Naive thymus-derived CD8-positive, alpha-beta T cell (primary cell): Measurements from ENCODE around the gene LRRC1. TPM values are rescaled to one million over a fixed set of nuclear protein-coding genes. Genes with fewer than 3 reads are reported as not detected.
A peak's percentile ranks its signal among the peaks of the same experiment; 100 is the strongest.

Experiments used
- ATAC-seq, 2 donors: fragments of 150-1000 bp; cut with Tn5 transposase in 1 of 2; sonication (Bioruptor Pico), chemical (Tn5 transposase) in 1 of 2; 1 replicate in 1 of 2; 2 replicates in 1 of 2; pipeline ENCODE4 v1.10.0; 2021; ENCODE audit warnings: mild to moderate bottlenecking in 2 of 2, moderate library complexity in 2 of 2
- POLR2A ChIA-PET: fragments of 350-600 bp; sonication (Branson Sonifier 250); formaldehyde crosslinking; loops from one replicate; lab custom pipeline; 2021; ENCODE audit warnings: antibody characterized with exemption; lab: Charles Lee
- DNase-seq, 10 donors: peaks; one replicate each; pipeline versions ENCODE4 v3.0.0 to v3.0.0-alpha.2; 2020 to 2022
- H3K27ac Mint-ChIP-seq, 10 donors: one replicate each; pipeline ENCODE4 v1.8.0; 2020 to 2022; ENCODE audit warnings: mild to moderate bottlenecking in 10 of 10, mixed read lengths in 10 of 10, moderate library complexity in 4 of 10, inconsistent platforms in 1 of 10
- H3K27me3 Mint-ChIP-seq, 5 donors: one replicate each; pipeline ENCODE4 v1.8.0; 2021 to 2022; ENCODE audit warnings: mixed read lengths in 5 of 5
- H3K36me3 Mint-ChIP-seq, 3 donors: one replicate each; pipeline ENCODE4 v1.8.0; 2020 to 2022; ENCODE audit warnings: mixed read lengths in 3 of 3, mild to moderate bottlenecking in 2 of 3, inconsistent platforms in 1 of 3
- H3K4me1 Mint-ChIP-seq, 4 donors: one replicate each; pipeline ENCODE4 v1.8.0; 2021 to 2022; ENCODE audit warnings: mixed read lengths in 4 of 4
- H3K4me3 Mint-ChIP-seq, 10 donors: one replicate each; pipeline ENCODE4 v1.8.0; 2020 to 2022; ENCODE audit warnings: mild to moderate bottlenecking in 10 of 10, mixed read lengths in 10 of 10, moderate library complexity in 6 of 10, inconsistent platforms in 1 of 10
- H3K9me3 Mint-ChIP-seq, 9 donors: one replicate each; pipeline ENCODE4 v1.8.0; 2020 to 2022; ENCODE audit warnings: mixed read lengths in 9 of 9, mild to moderate bottlenecking in 3 of 9, inconsistent platforms in 1 of 9, moderate library complexity in 1 of 9
- polyA plus RNA-seq, 3 donors: library from polyadenylated mRNA; unstranded; fragments of 300-500 nt; fragmentation: Illumina TruSeq; gene quantifications; one replicate each; pipeline ENCODE4 v1.2.3, GENCODE V29; 2021
- total RNA-seq, 8 experiments: library from RNA in 2 of 8; stranded (reverse) in 2 of 8; gene quantifications; one replicate each; pipeline ENCODE4 v1.2.3 and lab custom pipeline; 2021 to 2026

LRRC1 gene
- total and polyA plus RNA-seq, 5 experiments from 2014 or later, result 0.73 to 3.8 (median 1.7) TPM

DNA sequence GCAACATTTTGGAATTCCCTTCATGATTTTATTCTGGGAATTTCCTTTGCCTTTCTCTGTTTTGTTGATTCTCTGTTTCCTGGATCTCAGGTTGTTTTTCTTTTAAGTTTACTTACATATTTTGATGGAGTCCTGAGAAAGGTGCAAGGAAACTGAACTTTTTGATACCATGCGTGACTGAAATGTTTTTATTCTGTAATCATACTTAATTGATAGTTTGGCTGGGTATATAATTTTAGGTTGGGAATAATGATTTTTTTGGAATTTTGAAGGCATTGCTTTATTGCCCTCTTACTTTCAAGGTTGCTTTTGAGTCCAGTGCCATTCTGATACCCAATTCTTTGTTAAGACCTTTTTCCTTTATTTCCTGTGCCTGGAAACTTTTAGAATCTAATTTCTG is 45.2 kb downstream of the LRRC1 start:
- DNase-seq (no peak), ATAC-seq (no peak)
- Mint-ChIP-seq H3K27me3 (no peaks in the 10 kb centered on the region), H3K36me3 (peaks cover 8 to 28% (median 8%) of the 10 kb centered on the region in 3 donors), H3K27ac (no peak overlapping the region), H3K9me3 (peaks cover 0 to 11% (median 5%) of the 10 kb centered on the region in 9 donors), H3K4me3 (no peak overlapping the region), H3K4me1 (peaks cover 0 to 6% (median 2%) of the 10 kb centered on the region in 4 donors)
- POLR2A ChIA-PET, result no interaction called here

DNA sequence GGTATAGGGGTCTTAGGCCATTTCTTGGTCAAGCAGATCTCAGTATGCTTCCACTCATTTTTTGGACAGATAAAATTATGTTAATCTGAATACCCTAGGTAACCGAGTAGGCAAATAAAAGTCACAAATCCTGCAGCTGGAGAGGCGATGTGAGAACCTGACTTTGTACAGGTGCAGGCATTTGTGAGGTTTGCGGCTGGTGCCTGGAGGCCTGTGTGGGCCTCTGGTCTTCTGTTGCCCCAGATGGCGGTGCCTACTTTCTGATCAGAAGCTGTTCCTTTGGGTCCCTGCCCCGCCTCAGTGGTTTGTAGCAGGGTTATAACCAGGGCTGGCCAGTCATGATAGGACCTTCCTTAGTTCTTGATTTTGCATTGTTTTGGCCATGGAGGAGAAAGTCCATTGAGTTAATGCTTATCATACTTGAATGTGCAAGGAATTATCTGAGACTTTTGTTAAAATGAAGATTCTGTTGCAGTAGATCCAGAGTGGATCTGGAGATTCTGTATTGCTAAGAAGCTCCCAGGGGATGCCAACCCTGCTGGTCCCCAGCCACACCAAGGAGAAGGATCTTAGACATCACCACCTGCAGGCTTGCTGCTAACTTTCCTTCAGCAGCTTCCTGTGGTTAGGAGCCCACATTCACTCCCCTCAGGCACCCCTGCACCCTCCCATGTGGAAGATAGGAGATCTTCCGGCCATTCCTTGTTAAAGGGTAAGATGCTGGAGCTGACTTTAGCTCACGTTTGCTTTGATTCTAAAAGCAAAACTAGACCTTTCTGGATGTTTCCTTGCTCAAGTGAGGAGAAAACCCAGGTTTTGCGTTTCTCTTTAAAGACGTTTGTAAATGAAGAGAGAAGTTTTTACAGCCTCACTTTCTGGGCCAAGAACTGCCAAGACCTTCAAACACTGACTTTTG is 50.7 kb downstream of the LRRC1 start:
- POLR2A ChIA-PET, result interaction anchor here (0.9 kb wide), 1 partner anchor 186 kb away, joined by 3 read pairs; no protein-coding TSS in a partner anchor
- Mint-ChIP-seq H3K4me1 (peaks cover 0 to 2% (median 0%) of the 10 kb centered on the region in 4 donors), H3K4me3 (no peak overlapping the region), H3K36me3 (peaks cover 6 to 26% (median 9%) of the 10 kb centered on the region in 3 donors), H3K27me3 (no peaks in the 10 kb centered on the region), H3K27ac (peak overlapping the region in 1 of 10 donors; percentile 31), H3K9me3 (peaks cover 0 to 4% (median 2%) of the 10 kb centered on the region in 9 donors)
- ATAC-seq (no peak), DNase-seq (peak in 1 of 10 donors; percentile 32)

DNA sequence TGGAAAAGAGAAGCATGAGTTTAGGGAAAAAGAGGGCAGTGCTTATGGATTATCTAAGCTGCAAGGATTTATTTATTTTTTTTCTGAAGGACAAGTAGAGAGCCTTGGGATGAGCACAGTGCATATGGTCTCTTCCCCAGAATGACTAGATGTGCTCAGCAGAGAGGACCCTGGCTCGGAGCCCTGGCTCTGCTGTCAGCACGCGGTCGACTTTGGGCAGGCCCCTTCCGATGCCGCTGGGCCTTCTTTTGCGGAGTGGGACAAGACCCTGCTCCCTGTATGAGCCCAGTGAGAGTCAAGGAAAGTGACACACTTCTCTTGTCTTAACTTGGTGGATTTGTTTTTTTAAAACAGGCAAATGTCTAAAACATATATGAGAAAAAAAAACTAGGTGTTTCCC is 51.4 kb downstream of the LRRC1 start:
- DNase-seq (peak in 1 of 10 donors; percentile 24), ATAC-seq (no peak)
- Mint-ChIP-seq H3K4me1 (peaks cover 0 to 2% (median 0%) of the 10 kb centered on the region in 4 donors), H3K27ac (peak overlapping the region in 2 of 10 donors; percentile 21 to 31), H3K4me3 (no peak overlapping the region), H3K27me3 (no peaks in the 10 kb centered on the region), H3K9me3 (no peaks in the 10 kb centered on the region), H3K36me3 (peaks cover 5 to 22% (median 8%) of the 10 kb centered on the region in 3 donors)
- POLR2A ChIA-PET, result interaction anchor here (0.9 kb wide), 1 partner anchor 186 kb away, joined by 3 read pairs; no protein-coding TSS in a partner anchor

DNA sequence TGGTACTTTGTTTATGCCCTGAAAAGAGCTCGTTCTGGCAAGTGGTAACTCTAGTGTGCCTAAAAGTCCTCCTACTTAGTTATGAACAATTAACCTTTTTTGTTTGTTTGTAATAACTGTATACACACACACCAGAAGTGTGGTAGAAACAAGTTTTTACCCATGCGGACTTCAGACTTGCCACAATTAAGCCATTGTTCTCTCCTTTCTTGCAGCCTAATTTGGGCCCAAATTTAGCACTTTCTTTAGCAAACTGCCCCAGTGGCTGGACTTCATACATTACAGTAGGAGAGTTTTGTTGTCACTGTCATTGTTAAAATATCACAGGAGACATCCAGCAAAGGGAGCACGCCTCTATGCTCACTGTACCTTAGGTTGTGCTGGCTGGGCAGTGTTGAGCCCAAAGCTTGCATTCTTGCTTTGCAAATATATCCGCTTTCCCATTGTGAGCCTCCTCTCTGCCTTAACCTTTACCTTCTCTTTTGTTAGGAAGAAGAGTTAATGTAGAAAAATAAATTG is 53.0 kb downstream of the LRRC1 start:
- no peak overlapping the region for H3K27ac Mint-ChIP-seq
- no peaks in the 10 kb centered on the region for H3K27me3 Mint-ChIP-seq
- no peak overlapping the region for H3K4me3 Mint-ChIP-seq
- peaks cover 2 to 13% (median 10%) of the 10 kb centered on the region in 3 donors for H3K36me3 Mint-ChIP-seq
- POLR2A ChIA-PET, result no interaction called here
- DNase-seq (no peak), ATAC-seq (no peak)
- peaks cover 0 to 2% (median 0%) of the 10 kb centered on the region in 4 donors for H3K4me1 Mint-ChIP-seq
- no peaks in the 10 kb centered on the region for H3K9me3 Mint-ChIP-seq

DNA sequence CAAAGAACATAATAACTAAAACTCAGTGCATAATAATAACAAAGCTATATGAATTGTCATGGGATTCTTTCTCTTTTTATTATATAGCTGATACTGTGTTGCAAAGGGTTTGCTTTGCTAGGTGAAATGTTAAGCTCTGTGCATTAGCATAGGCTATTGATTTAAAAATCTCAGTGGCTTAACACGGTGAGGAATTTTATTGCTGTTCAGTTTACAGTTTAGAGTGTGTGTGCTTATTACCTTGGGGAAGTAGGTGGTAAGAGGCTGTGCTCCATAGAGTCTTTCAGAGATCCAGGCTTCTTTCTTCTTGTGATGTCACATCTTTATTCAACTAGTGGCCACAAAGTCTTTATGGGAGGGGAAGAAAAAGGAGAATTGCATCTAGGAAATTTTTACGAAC is 55.7 kb downstream of the LRRC1 start:
- no peak overlapping the region for H3K27ac Mint-ChIP-seq
- H3K4me1 Mint-ChIP-seq, result peaks cover 0 to 6% (median 4%) of the 10 kb centered on the region in 4 donors
- no peak for ATAC-seq
- H3K36me3 Mint-ChIP-seq, result peaks cover 1 to 10% (median 2%) of the 10 kb centered on the region in 3 donors
- H3K4me3 Mint-ChIP-seq, result no peak overlapping the region
- no peaks in the 10 kb centered on the region for H3K9me3 Mint-ChIP-seq
- no peak for DNase-seq
- POLR2A ChIA-PET, result no interaction called here
- no peaks in the 10 kb centered on the region for H3K27me3 Mint-ChIP-seq

DNA sequence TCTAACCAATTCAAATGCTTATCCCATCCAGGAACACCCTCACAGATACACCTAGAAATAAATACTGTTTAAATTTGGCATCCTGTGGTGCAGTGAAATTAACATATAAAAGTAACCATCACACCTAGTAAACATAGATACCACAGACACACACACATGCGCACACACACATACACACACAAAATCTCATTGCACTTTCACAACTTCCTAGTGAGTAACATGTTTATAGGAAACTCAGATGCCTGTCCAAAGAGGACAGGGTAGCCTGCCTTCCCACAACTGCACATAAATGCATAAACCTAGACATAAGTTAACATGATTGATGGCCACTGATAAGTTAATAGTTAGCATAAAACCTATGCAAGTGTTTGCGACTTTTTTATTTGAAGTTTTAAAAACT is 56.8 kb downstream of the LRRC1 start:
- Mint-ChIP-seq H3K27ac (no peak overlapping the region), H3K27me3 (no peaks in the 10 kb centered on the region), H3K9me3 (no peaks in the 10 kb centered on the region), H3K4me3 (no peak overlapping the region), H3K36me3 (peaks cover 1 to 10% (median 2%) of the 10 kb centered on the region in 3 donors), H3K4me1 (peaks cover 0 to 6% (median 4%) of the 10 kb centered on the region in 4 donors)
- POLR2A ChIA-PET, result no interaction called here
- no peak for ATAC-seq
- DNase-seq, result no peak

DNA sequence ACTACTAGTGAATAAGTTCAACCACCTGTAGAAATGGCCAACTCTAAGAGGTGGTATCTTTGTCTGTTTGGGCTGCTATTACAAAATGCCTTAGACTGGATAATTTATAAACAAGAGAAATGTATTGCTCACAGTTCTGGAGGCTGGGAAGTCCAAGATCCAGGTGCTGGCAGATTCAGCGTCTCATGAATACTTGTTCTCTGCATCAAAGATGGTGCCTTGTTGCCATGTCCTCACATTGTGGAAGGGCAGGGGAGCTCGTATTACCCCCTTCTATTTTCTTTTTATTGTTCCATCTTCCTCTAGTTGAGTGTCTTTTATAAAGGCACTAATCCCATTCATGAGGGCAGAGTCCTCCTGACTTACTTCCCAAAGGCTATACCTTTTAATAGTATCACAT is 58.0 kb downstream of the LRRC1 start:
- Mint-ChIP-seq H3K36me3 (peaks cover 1 to 10% (median 2%) of the 10 kb centered on the region in 3 donors), H3K9me3 (no peaks in the 10 kb centered on the region), H3K4me1 (peaks cover 0 to 8% (median 6%) of the 10 kb centered on the region in 4 donors), H3K27me3 (no peaks in the 10 kb centered on the region), H3K27ac (no peak overlapping the region), H3K4me3 (no peak overlapping the region)
- DNase-seq, result no peak
- ATAC-seq, result no peak
- POLR2A ChIA-PET, result no interaction called here

DNA sequence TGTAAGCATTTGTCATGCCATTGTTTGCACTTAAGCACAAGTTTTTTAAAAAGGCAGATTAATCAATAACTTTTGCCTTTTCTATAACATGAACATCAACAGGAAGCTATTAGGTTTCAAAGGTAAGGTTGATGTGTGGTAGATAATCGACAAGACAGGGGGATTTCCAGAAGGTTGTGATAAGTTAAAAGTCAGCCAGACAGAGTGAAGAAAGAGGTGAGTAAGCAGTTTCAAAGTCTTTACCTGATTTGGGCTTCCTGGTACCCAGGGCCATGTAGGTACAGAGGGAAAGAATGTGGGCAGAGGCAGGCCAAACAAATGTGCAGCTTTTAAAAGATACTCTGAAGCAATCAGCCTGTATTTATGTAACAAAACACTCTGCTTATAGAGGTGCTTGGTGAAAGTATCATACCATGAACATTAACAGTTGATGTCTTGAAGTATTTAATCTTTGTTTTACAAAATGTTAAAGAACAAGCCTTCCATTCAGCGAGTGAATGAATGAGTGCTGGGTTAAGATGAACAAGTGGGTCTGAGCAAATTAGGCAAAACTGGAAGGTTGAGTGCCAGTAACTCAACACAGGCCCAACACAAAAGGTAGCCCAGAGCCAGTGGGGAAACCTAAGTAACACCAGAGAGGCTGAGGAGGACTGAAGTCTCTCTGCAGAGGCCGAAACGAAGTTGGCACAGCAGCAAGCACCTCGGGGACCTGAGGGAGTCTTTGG is 60.2 kb downstream of the LRRC1 start:
- Mint-ChIP-seq H3K27me3 (no peaks in the 10 kb centered on the region), H3K9me3 (no peaks in the 10 kb centered on the region), H3K36me3 (peaks cover 0 to 5% (median 2%) of the 10 kb centered on the region in 3 donors), H3K27ac (no peak overlapping the region), H3K4me1 (peaks cover 0 to 11% (median 6%) of the 10 kb centered on the region in 4 donors), H3K4me3 (no peak overlapping the region)
- no peak for ATAC-seq
- POLR2A ChIA-PET, result no interaction called here
- no peak for DNase-seq

DNA sequence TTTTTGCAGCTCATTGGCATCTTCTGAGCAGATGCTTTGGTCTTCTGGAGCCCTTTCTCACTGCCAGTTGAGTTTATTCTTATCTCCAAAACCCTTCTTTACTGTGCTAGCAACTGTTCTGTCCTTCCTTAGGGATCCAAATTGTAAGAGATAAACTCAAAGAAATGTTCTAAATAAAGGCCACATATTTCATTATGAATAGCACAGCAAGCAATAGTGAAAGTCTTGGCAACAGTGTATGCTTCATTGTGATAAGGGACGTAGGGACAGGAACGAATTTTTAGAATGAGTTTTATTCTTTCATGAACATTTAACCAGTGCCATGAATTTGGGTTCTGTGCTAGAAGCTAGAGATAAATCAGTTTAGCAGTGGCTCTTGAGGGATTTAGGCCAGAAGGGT is 61.1 kb downstream of the LRRC1 start:
- Mint-ChIP-seq H3K27me3 (no peaks in the 10 kb centered on the region), H3K27ac (peak overlapping the region in 1 of 10 donors; percentile 19), H3K4me3 (no peak overlapping the region), H3K4me1 (peaks cover 0 to 11% (median 6%) of the 10 kb centered on the region in 4 donors), H3K9me3 (no peaks in the 10 kb centered on the region), H3K36me3 (peaks cover 0 to 5% (median 0%) of the 10 kb centered on the region in 3 donors)
- ATAC-seq (no peak), DNase-seq (no peak)
- POLR2A ChIA-PET, result interaction anchor here (0.8 kb wide), 1 partner anchor 286 kb away, joined by 3 read pairs; no protein-coding TSS in a partner anchor

DNA sequence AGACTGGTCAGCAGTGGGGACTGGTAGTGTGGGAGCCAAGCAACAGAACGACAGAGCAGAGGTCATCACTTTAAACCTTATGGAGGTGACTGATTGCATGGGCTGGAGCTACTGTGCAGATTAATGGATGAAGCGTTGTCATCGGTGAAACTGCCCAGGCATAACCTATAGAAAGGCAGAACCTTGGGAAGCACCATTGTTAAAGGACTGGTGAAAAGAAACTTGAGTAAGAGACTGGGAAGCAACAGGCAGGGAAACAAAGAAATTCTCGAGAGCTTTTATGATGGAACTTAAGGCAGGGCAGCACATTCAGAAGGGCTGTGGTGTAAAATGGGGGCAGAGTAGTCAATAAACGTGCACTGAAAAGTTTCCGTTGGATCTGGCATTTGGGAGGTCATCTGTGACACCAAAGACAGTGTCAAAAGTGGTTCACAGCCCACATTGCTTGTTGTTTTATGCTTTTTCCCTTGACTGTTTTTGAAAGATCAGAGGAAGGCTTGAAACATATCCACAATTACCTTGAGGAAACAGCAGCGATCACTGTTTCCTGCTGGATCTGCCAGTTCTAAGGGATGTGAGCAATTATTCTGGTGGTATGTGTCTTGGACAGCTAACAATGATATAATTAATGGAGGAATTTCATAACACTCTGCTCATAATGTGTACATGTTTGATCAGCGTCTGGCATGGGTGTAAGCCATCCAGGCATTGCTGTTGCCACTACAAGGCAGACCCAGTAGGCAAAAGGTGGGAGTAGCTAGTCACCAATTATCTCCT is 62.7 kb downstream of the LRRC1 start:
- Mint-ChIP-seq H3K36me3 (no peaks in the 10 kb centered on the region), H3K27me3 (no peaks in the 10 kb centered on the region), H3K4me3 (no peak overlapping the region), H3K27ac (no peak overlapping the region), H3K9me3 (no peaks in the 10 kb centered on the region), H3K4me1 (peaks cover 0 to 11% (median 7%) of the 10 kb centered on the region in 4 donors)
- DNase-seq (no peak), ATAC-seq (no peak)
- POLR2A ChIA-PET, result no interaction called here

DNA sequence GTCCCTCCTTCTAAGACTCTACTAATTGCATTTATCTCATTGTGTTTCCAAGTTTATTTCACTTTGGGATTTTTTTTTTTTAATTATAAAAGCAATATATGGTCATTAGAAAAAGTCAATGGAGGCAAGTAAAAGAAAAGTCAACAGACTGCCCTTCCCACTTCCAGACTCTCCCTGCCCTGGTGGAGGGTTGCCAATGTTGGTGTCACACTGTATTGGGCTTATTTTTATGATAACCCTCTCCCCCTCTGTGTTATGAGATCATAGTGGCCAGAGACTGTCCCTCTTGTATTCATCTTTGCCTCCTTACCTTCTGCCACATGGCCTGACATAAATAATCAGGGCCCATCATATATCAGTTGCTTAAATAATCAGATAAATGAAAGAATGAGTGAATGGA is 63.4 kb downstream of the LRRC1 start:
- POLR2A ChIA-PET, result no interaction called here
- H3K4me3 Mint-ChIP-seq, result no peak overlapping the region
- no peak for ATAC-seq
- no peak for DNase-seq
- H3K9me3 Mint-ChIP-seq, result no peaks in the 10 kb centered on the region
- no peaks in the 10 kb centered on the region for H3K27me3 Mint-ChIP-seq
- no peaks in the 10 kb centered on the region for H3K36me3 Mint-ChIP-seq
- peaks cover 0 to 11% (median 7%) of the 10 kb centered on the region in 4 donors for H3K4me1 Mint-ChIP-seq
- no peak overlapping the region for H3K27ac Mint-ChIP-seq

DNA sequence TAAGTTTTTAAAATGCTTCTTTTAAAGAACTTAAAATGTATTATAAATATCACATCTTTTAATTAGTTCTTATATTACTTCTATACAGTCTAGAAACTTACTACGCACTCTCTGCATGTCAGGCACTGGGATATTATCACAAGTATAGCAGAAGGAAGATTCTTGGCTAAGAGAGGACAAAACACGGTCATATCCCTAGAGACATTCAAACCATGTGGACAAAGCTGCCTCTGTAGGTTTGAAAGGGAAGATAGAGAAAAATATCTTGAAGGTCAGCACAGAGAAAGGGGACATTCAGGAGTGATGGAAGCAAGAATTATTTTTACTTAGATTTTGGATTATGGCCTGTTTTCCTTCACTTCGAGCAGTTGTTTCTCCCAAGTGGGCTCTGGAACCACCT is 64.1 kb downstream of the LRRC1 start:
- ATAC-seq (no peak), DNase-seq (no peak)
- Mint-ChIP-seq H3K27me3 (no peaks in the 10 kb centered on the region), H3K27ac (no peak overlapping the region), H3K4me3 (no peak overlapping the region), H3K9me3 (no peaks in the 10 kb centered on the region), H3K4me1 (peaks cover 0 to 11% (median 7%) of the 10 kb centered on the region in 4 donors), H3K36me3 (no peaks in the 10 kb centered on the region)
- POLR2A ChIA-PET, result no interaction called here
